AG20443 (cell line): Measurements from ENCODE around the gene PEX5.
A peak's percentile ranks its signal among the peaks of the same experiment; 100 is the strongest.
"Not testable (repeated sequence)": the region's sequence is repeated elsewhere in the genome, so short reads cannot be mapped to it uniquely, and the experiment has no call there.

Experiments used
- DNase-seq: peaks from one replicate; pipeline ENCODE4 v3.0.0; 2012; ENCODE audit warnings: low spot score, mixed read lengths

The PEX5 gene

GRCh38 chr12:7160183-7160582 is 29.3 kb upstream of the PEX5 start:
- no peak for DNase-seq

- no peak for DNase-seq
Measured at GRCh38 chr12:7161327-7161726, 28.2 kb upstream of the PEX5 start.

- peak; percentile 82 for DNase-seq
Measured at GRCh38 chr12:7161811-7162210, 27.7 kb upstream of the PEX5 start.

GRCh38 chr12:7162691-7163114 is 26.8 kb upstream of the PEX5 start:
- peak; percentile 47 for DNase-seq

GRCh38 chr12:7169951-7170350 is 19.5 kb upstream of the PEX5 start:
- no peak for DNase-seq

- no peak for DNase-seq
Measured at GRCh38 chr12:7171854-7172253, 17.6 kb upstream of the PEX5 start.

- no peak for DNase-seq
Measured at GRCh38 chr12:7175493-7175892, 14.0 kb upstream of the PEX5 start.

GRCh38 chr12:7176595-7176994 is 12.9 kb upstream of the PEX5 start:
- DNase-seq, result no peak

GRCh38 chr12:7178481-7178880 is 11.0 kb upstream of the PEX5 start:
- no peak for DNase-seq

- no peak for DNase-seq
Measured at GRCh38 chr12:7180685-7181084, 8.8 kb upstream of the PEX5 start.

- DNase-seq, result not testable (repeated sequence)
Measured at GRCh38 chr12:7186058-7186457, 3.4 kb upstream of the PEX5 start.

- peak; percentile 77 for DNase-seq
Measured at GRCh38 chr12:7188562-7189397, 706 bp upstream of the PEX5 start.

GRCh38 chr12:7190268-7191055 is 976 bp downstream of the PEX5 start:
- peak; percentile 49 for DNase-seq

- DNase-seq, result no peak
Measured at GRCh38 chr12:7193674-7194073, 4.2 kb downstream of the PEX5 start.

GRCh38 chr12:7197841-7198240 is 8.4 kb downstream of the PEX5 start:
- DNase-seq, result no peak

GRCh38 chr12:7203109-7203508 is 13.6 kb downstream of the PEX5 start:
- DNase-seq, result no peak

GRCh38 chr12:7205091-7205490 is 15.6 kb downstream of the PEX5 start:
- no peak for DNase-seq

- no peak for DNase-seq
Measured at GRCh38 chr12:7206691-7207090, 17.2 kb downstream of the PEX5 start.

GRCh38 chr12:7207866-7208625 is 18.6 kb downstream of the PEX5 start:
- no peak for DNase-seq

- DNase-seq, result no peak
Measured at GRCh38 chr12:7209958-7210357, 20.5 kb downstream of the PEX5 start.

- DNase-seq, result no peak
Measured at GRCh38 chr12:7210642-7211151, 21.2 kb downstream of the PEX5 start.

GRCh38 chr12:7212678-7213077 is 23.2 kb downstream of the PEX5 start:
- no peak for DNase-seq
